ENCODE data around the gene KCNK6. TPM values are rescaled to one million over a fixed set of nuclear protein-coding genes. Genes with fewer than 3 reads are reported as not detected.

Gene KCNK6
- total and polyA plus RNA-seq, 2 of the 8 experiments (the other 6 are each of a cell fraction or from before 2014, with no cell fraction given): 10.6 to 13.3 TPM

- ChIA-PET CTCF (ENCODE audit: partially characterized antibody) (interaction anchor here (1.2 to 2.7 kb wide), 4 partner anchors 11 to 144 kb away, joined by 4 to 9 read pairs (median 4); partner anchors contain the start of genes PPP1R14A and SPINT2), POLR2A (ENCODE audit: partially characterized antibody) (interaction anchor here (1.5 to 3.7 kb wide), 3 partner anchors 12 to 31 kb away, joined by 6 to 25 read pairs (median 12); partner anchors contain the start of gene SPINT2)
- Histone ChIP-seq H2AFZ (ENCODE audit: low read length) (no peak overlapping the region), H2BK15ac (ENCODE audit: low read length) (no peak overlapping the region), H2AK5ac (ENCODE audit: low read depth, low read length) (no peak overlapping the region), H4K8ac (ENCODE audit: extremely low read depth, insufficient read depth, low read length) (no peak overlapping the region), H3K4me1 (replicated peaks in 1 of 4; ENCODE audit: control insufficient read depth in 3 of 4, insufficient read depth in 4 of 4, low read length in 3 of 4) (no peaks in the 10 kb centered on the region; a peak in 1 of 7 replicates), H3K79me1 (ENCODE audit: low read depth, low read length) (peaks cover 24% of the 10 kb centered on the region), H3K79me2 (ENCODE audit: control insufficient read depth in 1 of 2, insufficient read depth in 2 of 2, low read length in 2 of 2) (peaks cover 8 to 90% of the 10 kb centered on the region in 2 experiments), H3K18ac (ENCODE audit: extremely low read depth, low read length) (no peak overlapping the region), H3K36me3 (ENCODE audit: control insufficient read depth in 2 of 4, insufficient read depth in 4 of 4, low read length in 3 of 4) (peaks cover 0 to 5% (median 3%) of the 10 kb centered on the region in 4 experiments; a peak in 4 of 8 replicates), H3K27me3 (replicated peaks in 1 of 4; ENCODE audit: control insufficient read depth in 3 of 4, extremely low read depth in 1 of 4, insufficient read depth in 3 of 4, low read length in 3 of 4) (no peaks in the 10 kb centered on the region), H3K4me2 (ENCODE audit: insufficient read depth in 1 of 2, low read depth in 2 of 2, low read length in 2 of 2) (no peak overlapping the region), H3K23me2 (ENCODE audit: low read depth, low read length) (no peaks in the 10 kb centered on the region), H3K27ac (ENCODE audit: low read depth, low read length) (no peak overlapping the region), H3K9ac (replicated peaks in 1 of 4; ENCODE audit: extremely low read depth in 1 of 4, low read depth in 3 of 4, low read length in 3 of 4) (peak overlapping the region in 1 of 4 experiments; percentile 28; a peak in 2 of 7 replicates), H3K9me3 (ENCODE audit: insufficient read depth in 2 of 2, low read depth in 1 of 2, low read length in 1 of 2) (no peaks in the 10 kb centered on the region), H2BK12ac (ENCODE audit: low read depth, low read length) (no peak overlapping the region), H3K4ac (replicated peaks; ENCODE audit: insufficient read length, low read depth, low read length) (no peak overlapping the region), H3K4me3 (ENCODE audit: extremely low read depth in 1 of 4, insufficient read depth in 2 of 4, low read depth in 3 of 4, low read length in 4 of 4) (no peak overlapping the region), H3K23ac (ENCODE audit: insufficient read length) (no peak overlapping the region), H4K20me1 (replicated peaks in 1 of 2; ENCODE audit: control insufficient read depth in 1 of 2, insufficient read depth in 2 of 2, low read length in 2 of 2) (peaks cover 21 to 31% of the 10 kb centered on the region in 2 experiments), H4K91ac (replicated peaks; ENCODE audit: insufficient read length, low read length) (no peak overlapping the region), H4K5ac (ENCODE audit: insufficient read length, low read depth, low read length) (no peak overlapping the region), H3K56ac (replicated peaks; ENCODE audit: insufficient read length, low read depth, low read length) (no peak overlapping the region), H3K14ac (ENCODE audit: insufficient read length) (no peak overlapping the region), H2BK20ac (ENCODE audit: low read length) (no peak overlapping the region), H2BK5ac (ENCODE audit: low read depth, low read length) (no peak overlapping the region), H2BK120ac (replicated peaks; ENCODE audit: low read depth, low read length) (no peak overlapping the region)
- FAIRE-seq (no peak), DNase-seq (ENCODE audit: low read depth in 1 of 2, low spot score in 2 of 2) (no peak)
- 86% methylated on average over 9 of the region's 9 CpGs; no CpG with 5 or more reads in 1 of the 2 experiments for WGBS, 2 experiments (ENCODE audit: extremely low coverage in 1 of 2, insufficient coverage in 1 of 2, insufficient read length in 1 of 2, insufficient replicate concordance in 2 of 2, low coverage in 1 of 2, low lambda C conversion rate in 2 of 2, missing lambda C conversion rate in 1 of 2)
- TF ChIP-seq SP1 (IDR thresholded peaks at IDR 0.05; ENCODE audit: low read depth, low read length) (no peak), TCF12 (IDR thresholded peaks at IDR 0.05; ENCODE audit: low read depth, low read length) (no peak), SRF (IDR thresholded peaks at IDR 0.05; ENCODE audit: low read depth, low read length) (no peak), BACH1 (IDR thresholded peaks at IDR 0.05; ENCODE audit: low read length) (no peak), PHF8 (conservative IDR thresholded peaks at IDR 0.05; ENCODE audit: low read depth, low read length) (no peak), POU5F1 (IDR thresholded peaks at IDR 0.05; ENCODE audit: low read depth, low read length) (no peak), KDM4A (IDR thresholded peaks at IDR 0.05; ENCODE audit: low read depth, low read length, severe bottlenecking) (no peak), SP2 (IDR thresholded peaks at IDR 0.05; ENCODE audit: low read length) (no peak)
These were observed 41.5 kb upstream of the KCNK6 start for GRCh38 chr19:38277969-38278680.

Measured in H1 (cell line).